Cortex of kidney (tissue), 1 donor: Measurements from ENCODE around the gene PRLHR.
"Not testable (repeated sequence)": the region's sequence is repeated elsewhere in the genome, so short reads cannot be mapped to it uniquely, and the experiment has no call there.

Source experiments
- DNase-seq: peaks from one replicate; lab custom pipeline; 2025; lab: John Stamatoyannopoulos, UW

Gene PRLHR

GRCh38 chr10:118595598-118596425 is at the start of gene PRLHR:
Gene PRLHR (minus strand): TSS chr10:118595648. CDS start chr10:118595244, 404 bp downstream.
- no peak for DNase-seq

DNA sequence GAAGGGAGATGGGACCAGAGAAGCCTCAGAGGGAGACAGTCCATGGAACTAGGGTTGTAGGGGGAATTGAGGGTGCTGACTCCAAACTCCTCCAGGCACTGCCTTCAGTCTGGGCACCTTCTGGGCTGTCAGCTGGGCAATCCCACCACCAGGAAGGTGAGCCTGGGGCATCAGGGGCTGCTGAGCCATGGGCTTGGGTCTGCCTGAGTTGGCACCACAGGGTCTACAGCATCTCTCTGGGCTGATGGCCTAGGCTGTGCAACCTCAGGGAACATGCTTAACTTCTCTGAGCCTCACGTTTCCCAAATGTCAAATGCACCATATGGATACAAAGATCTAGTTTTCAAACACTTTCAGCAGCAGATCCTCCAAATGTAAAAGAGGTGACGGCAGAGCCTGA is 46.8 kb upstream of the PRLHR start:
- DNase-seq: no peak

GRCh38 chr10:118638680-118639079 is 43.2 kb upstream of the PRLHR start:
- DNase-seq: no peak

DNA sequence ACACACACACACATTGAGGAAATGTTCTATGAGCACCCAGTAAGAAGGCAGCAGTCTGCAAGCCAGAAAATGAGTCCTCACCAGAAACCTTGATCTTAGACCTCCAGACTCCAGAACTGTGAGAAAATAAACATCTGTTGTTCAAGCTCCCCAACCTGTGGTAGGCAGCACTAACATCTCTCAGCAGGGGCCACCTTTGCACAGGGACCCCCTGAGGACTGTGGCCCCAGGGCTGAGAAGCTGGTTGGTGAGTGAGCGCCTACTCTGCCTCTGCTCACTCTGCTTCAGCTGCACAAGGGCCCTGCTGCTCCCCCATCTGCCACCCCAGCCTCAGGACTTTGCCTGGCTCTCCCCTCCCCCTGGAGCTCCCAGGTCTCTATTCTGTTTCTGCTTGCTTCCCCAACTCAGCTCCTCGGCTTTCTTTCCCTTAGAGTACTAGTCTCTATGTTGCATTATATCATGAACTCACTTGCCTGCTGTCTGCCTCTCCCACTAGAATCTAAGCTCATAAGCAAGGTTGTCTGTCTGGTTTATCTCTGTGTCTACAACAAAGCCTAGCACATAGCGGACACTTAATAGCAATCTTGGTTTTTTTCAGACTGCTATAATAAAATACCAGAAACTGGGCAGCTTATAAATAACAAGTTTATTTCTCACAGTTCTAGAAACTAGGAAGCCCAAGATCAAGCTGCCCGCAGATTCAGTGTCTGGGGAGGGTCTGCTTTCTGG is 40.4 kb upstream of the PRLHR start:
- DNase-seq: no peak

DNA sequence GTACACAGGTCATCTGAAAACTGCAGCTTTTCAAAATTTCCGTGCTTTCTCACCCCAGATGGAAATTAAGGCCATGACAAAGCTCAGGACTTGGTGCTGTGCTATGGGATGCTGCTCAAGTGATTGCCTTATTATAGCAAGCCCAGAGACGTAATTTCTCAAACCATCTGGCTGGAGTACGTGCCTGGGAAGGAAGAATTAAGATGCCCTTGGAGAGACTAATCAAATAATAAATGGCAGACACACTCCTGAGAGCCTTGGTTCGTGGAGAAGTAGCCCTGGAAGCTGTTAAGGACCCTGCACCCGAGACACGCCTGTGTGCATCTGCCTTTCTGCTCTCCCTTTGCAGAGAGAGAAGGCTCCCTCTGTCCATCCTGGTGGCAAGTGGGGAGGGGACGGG is 38.3 kb upstream of the PRLHR start:
- DNase-seq: no peak

GRCh38 chr10:118629211-118629610 is 33.8 kb upstream of the PRLHR start:
- DNase-seq: no peak

DNA sequence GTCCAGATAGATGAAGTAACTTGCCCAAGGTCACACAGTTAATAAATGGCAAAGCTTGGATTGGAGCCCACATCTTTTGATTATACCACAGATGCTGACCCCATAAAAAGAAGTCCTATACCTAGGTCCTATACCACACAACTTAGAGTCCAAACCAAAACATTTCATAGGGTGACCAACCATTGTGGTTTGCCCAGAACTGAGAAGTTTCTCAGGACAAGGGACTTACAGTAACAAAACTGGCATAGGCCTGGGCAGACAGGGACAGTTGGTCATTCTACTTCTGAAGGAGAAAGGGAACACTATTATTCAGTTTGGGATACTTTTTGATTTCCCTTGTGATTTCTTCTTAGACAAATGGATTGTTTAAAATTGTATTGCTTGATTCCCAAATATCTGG is 32.9 kb upstream of the PRLHR start:
- DNase-seq: no peak

- no peak for DNase-seq
Measured at GRCh38 chr10:118626953-118627352, 31.5 kb upstream of the PRLHR start.

- DNase-seq: no peak
Measured at GRCh38 chr10:118625504-118625903, 30.1 kb upstream of the PRLHR start.

GRCh38 chr10:118624747-118625146 is 29.3 kb upstream of the PRLHR start:
- no peak for DNase-seq

- DNase-seq: no peak
Measured at GRCh38 chr10:118621304-118621942, 26.0 kb upstream of the PRLHR start.

DNA sequence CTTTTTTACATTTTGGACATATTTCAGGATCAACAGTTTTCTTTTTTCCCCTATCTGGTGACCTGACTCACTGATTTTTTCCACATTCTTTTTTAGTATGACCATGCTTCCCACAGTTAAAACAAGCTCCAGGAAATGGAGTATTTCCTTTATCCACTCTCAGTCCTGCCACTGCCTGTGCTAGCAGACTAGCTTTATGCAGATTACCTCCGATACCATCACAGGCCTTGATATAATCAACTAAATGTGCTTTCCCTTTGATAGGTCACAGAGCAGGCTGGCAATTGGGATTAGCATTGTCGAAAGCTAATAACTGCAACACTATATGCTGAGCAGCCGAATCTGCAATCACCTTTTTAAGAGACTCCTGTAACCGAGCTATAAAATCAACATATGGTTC is 18.4 kb upstream of the PRLHR start:
- not testable (repeated sequence) for DNase-seq

DNA sequence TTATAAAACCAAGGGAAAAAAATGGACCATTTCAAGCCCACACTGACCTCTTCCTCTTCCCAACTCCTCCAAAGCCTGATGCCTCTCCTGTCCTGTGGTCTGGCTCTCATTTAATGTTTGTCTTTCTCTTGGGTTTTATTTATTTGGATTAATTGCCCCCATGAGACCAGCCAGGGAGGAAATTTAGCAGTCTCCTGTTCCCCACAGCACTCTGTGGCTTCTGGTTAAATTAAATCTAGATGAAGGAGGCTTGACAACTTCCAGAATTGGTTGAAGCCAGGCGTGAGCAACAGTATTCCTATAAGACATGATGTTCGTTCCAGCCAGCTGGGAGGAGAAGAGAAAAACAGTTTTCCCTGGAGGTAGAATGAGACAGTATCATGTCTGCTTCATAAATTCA is 15.1 kb upstream of the PRLHR start:
- no peak for DNase-seq

- no peak for DNase-seq
Measured at GRCh38 chr10:118607768-118608354, 12.4 kb upstream of the PRLHR start.

GRCh38 chr10:118605694-118606093 is 10.2 kb upstream of the PRLHR start:
- DNase-seq: no peak

GRCh38 chr10:118596426-118597124 is 1.1 kb upstream of the PRLHR start:
- no peak for DNase-seq

DNA sequence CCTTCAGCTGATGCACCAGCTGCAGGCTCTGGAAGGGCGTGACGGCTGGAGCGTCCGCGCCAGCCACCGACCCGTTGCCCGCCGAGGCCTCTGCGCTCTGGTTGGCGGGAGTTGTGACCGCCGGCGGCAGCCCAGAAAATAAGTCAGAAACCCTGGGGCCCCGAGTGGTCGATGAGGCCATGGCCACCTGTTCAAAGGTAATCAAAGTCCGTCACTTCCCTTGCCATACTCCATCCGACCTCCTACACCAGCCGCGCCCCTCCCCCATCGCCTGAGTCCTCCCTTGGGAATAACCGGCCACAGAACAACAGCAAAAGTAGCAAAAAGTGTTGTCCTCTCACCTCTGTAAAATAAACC is 406 bp downstream of the PRLHR start:
- no peak for DNase-seq

DNA sequence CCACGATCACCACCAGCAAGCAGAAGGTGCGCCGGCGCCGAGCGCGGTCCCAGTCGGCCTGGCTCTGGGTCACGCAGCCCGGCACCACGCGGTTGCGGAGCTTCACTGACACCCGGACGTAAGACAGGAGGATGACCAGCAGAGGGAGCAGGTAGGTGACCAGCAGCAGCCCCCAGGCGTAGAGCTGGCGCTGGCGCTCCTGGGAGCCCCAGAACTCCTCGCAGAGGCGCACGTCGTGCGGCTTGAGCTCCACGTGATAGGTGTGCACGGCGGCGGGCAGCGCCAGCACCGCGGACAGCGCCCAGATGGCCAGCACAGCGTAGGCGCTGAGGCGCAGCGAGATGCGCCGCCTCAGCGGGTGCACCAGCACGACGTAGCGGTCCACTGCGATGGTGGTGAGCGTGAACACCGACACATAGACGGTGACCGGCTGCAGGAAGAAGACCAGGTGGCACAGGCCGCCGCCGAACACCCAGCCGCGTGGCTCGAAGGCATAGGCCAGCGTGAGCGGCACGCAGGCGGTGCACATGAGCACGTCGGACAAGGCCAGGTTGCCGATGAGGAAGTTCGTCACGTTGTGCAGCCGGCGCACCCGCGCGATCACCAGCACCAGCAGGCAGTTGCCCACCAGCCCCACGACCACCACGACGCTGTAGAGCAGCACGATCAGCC is 920 bp downstream of the PRLHR start:
- DNase-seq: no peak

DNA sequence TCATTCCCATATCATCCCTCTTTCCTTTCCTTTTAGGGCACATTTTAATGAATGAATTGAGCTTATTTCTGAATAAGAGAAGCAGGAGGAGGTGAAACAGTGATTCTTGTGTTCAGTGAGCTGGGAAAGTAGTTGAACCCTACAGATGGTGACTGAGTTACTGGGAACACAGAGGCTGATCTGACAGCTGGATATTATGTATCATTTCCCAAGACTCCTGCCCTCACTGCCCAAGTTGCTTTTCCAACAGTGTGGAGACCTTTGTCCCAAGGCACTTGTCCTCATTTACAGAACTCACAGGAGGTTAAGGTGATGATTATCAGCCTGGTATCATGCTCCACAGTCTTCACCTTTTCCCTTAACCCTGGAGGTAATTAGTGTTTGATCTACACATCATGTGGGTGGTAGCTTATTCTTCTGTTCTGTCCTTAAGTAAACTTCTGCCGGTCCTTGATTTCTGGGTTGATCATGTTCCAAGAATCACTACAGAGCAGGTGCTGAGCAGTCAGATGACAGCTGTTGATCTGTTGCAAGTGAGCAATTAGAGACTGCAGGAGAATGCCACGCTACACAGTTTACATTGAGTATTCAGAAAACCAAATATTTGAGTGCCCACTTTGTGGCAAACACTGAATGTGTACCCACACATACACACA is 2.6 kb downstream of the PRLHR start:
- DNase-seq: no peak

- no peak for DNase-seq
Measured at GRCh38 chr10:118590334-118590733, 5.1 kb downstream of the PRLHR start.
